Activated CD8-positive, alpha-beta T cell treated with anti-CD3 and anti-CD28 coated beads, Interleukin-2, amount 10 ng/mL, durations not matched to agents 7 days and 5 days (primary cell): Measurements from ENCODE around the gene TPSD1. TPM values are rescaled to one million over a fixed set of nuclear protein-coding genes. Genes with fewer than 3 reads are reported as not detected.

Source experiments
- ATAC-seq: fragments of 150-1000 bp; cut with Tn5 transposase; one replicate; pipeline ENCODE4 v1.10.0; 2021; ENCODE audit warnings: moderate library complexity
- CTCF ChIA-PET: fragments of 350-600 bp; sonication (Branson Sonifier 250); formaldehyde crosslinking; loops from one replicate; lab custom pipeline; 2021; ENCODE audit warnings: antibody characterized with exemption; lab: Charles Lee
- POLR2A ChIA-PET: fragments of 350-600 bp; sonication (Branson Sonifier 250); formaldehyde crosslinking; loops from one replicate; lab custom pipeline; 2021; ENCODE audit warnings: antibody characterized with exemption; lab: Charles Lee
- DNase-seq: peaks from one replicate; pipeline ENCODE4 v3.0.0-alpha.2; 2020
- H3K27ac Mint-ChIP-seq: one replicate; pipeline ENCODE4 v1.8.0; 2021; ENCODE audit warnings: mild to moderate bottlenecking, mixed read lengths
- H3K27me3 Mint-ChIP-seq: one replicate; pipeline ENCODE4 v1.8.0; 2021; ENCODE audit warnings: low read depth, mixed read lengths
- H3K36me3 Mint-ChIP-seq: one replicate; pipeline ENCODE4 v1.8.0; 2021; ENCODE audit warnings: low read depth, mixed read lengths
- H3K4me1 Mint-ChIP-seq: one replicate; pipeline ENCODE4 v1.8.0; 2021; ENCODE audit warnings: low read depth, mixed read lengths
- H3K4me3 Mint-ChIP-seq: one replicate; pipeline ENCODE4 v1.8.0; 2021; ENCODE audit warnings: mild to moderate bottlenecking, mixed read lengths
- H3K9me3 Mint-ChIP-seq: one replicate; pipeline ENCODE4 v1.8.0; 2022; ENCODE audit warnings: mixed read lengths; ENCODE audit not compliant: insufficient read depth
- total RNA-seq, 2 experiments: library from RNA; stranded (reverse); gene quantifications; one replicate each; pipeline ENCODE4 v1.2.3, GENCODE V29; 2021

Gene TPSD1
- total RNA-seq, 2 experiments from 2014 or later: not detected

DNA sequence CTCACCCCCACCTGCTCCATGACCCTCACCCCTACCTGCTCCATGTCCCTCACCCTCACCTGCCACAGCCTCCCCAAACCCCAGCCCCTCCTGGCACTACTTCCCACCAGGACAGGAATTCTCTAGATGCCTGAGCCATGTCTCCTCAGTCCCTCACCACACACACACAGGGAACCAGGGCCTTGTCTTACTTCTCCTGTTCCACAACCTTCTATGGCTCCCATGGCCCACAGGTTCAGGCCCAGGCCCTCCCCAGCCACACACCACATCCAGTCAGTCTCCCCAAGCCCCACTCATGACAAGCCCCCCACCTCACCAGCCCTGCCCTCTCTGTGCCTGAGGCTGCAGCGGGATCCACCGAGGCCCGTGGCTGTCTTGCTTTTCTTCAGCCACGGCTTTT lies 50.5 kb downstream of the TPSD1 start:
- no peak for DNase-seq
- H3K4me1 Mint-ChIP-seq: peaks cover 51% of the 10 kb centered on the region
- H3K27ac Mint-ChIP-seq: peak overlapping the region; percentile 86
- H3K9me3 Mint-ChIP-seq: no peaks in the 10 kb centered on the region
- H3K36me3 Mint-ChIP-seq: peaks cover 14% of the 10 kb centered on the region
- ChIA-PET CTCF (no interaction called here), POLR2A (interaction anchor here (0.6 kb wide), 1 partner anchor 114 kb away, joined by 4 read pairs; the partner anchor contains the start of gene UQCC4)
- no peak for ATAC-seq
- H3K27me3 Mint-ChIP-seq: no peaks in the 10 kb centered on the region
- H3K4me3 Mint-ChIP-seq: peak overlapping the region; percentile 25

DNA sequence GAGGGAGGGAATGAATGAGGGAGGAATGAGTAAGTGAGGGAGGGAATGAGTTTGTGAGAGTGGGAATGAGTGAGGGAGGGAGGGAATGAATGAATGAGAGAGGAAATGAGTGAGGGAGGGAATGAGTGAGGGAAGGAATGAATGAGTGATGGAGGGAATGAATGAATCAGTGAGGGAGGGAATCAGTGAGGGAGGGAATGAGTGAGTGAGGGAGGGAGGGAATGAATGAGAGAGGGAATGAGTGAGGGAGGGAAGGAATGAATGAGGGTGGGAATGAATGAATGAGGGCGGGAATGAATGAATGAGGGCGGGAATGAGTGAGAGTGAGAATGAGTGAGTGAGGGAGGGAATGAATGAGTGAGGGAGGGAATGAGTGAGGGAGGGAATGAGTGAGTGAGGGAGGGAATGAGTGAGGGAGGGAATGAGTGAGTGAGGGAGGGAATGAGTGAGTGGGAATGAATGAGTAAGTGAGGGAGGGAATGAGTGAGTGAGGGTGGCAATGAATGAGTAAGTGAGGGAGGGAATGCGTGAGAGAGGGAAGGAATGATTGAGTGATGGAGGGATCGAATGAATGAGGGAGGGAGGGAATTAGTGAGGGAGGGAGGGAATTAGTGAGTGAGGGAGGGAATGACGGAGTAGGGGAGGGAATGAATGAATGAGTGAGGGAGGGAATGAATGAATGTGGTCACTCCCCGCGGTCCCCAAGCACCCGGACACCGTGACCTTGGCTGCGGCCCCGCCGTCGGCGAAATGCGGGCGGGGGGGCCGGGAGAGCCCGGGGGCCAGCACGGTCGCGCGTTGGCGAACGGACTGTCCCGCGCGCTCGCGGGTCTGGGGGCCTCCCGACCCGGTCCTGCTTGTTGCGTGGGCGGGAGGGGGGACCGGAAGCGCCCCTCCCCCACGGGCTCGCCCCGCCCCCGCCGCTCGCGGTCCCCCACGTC lies 52.4 kb downstream of the TPSD1 start:
- ATAC-seq (no peak), DNase-seq (no peak)
- Mint-ChIP-seq H3K4me3 (peak overlapping the region; percentile 84), H3K36me3 (peaks cover 19% of the 10 kb centered on the region), H3K4me1 (peaks cover 61% of the 10 kb centered on the region), H3K27me3 (no peaks in the 10 kb centered on the region), H3K27ac (peak overlapping the region; percentile 100), H3K9me3 (no peaks in the 10 kb centered on the region)
- CTCF ChIA-PET: interaction anchor here (1.0 kb wide), 1 partner anchor 474 kb away, joined by 3 read pairs; the partner anchor contains the start of genes NUBP2 and SPSB3
- POLR2A ChIA-PET: interaction anchor here (0.6 to 1.8 kb wide), 9 partner anchors 8 to 1492 kb away, joined by 3 to 15 read pairs (median 3); partner anchors contain the start of genes GNG13, RPS2 and UQCC4

Other genes with a start within 250 kb of the TPSD1 start
- not detected for gene SSTR5, start 183.3 kb upstream of the TPSD1 start, total RNA-seq
- not detected for gene C1QTNF8, start 159.8 kb upstream of the TPSD1 start, total RNA-seq
- under 1 TPM; 0.57 to 0.92 TPM for gene CACNA1H, start 103.0 kb upstream of the TPSD1 start, total RNA-seq
- gene TPSG1, start 30.8 kb upstream of the TPSD1 start, total RNA-seq: not detected
- not detected for gene TPSB2, start 25.9 kb upstream of the TPSD1 start, total RNA-seq
- not detected for gene TPSAB1, start 15.4 kb upstream of the TPSD1 start, total RNA-seq
- gene UBE2I, start 53.6 kb downstream of the TPSD1 start, total RNA-seq: 100 to 1,000 TPM; 207 to 237 TPM
- gene BAIAP3, start 77.6 kb downstream of the TPSD1 start, total RNA-seq: under 1 TPM; 0.24 to 0.63 TPM
- 10 to 100 TPM; 48.5 to 50.7 TPM for gene TSR3, start 95.8 kb downstream of the TPSD1 start, total RNA-seq
- gene GNPTG, start 95.9 kb downstream of the TPSD1 start, total RNA-seq: 10 to 100 TPM; 24.2 to 25.1 TPM
- 10 to 100 TPM; 19.6 to 24.9 TPM for gene UNKL, start 158.6 kb downstream of the TPSD1 start, total RNA-seq
- 10 to 100 TPM; 17.2 to 20.1 TPM for gene UQCC4, start 164.7 kb downstream of the TPSD1 start, total RNA-seq
- gene PERCC1, start 175.0 kb downstream of the TPSD1 start, total RNA-seq: under 1 TPM in 1 of 2 experiments, not detected in 1; 0.37 TPM
- gene CCDC154, start 188.5 kb downstream of the TPSD1 start, total RNA-seq: 1 to 10 TPM; 1.5 to 2.1 TPM
- 10 to 100 TPM; 41.9 to 43.9 TPM for gene CLCN7, start 219.0 kb downstream of the TPSD1 start, total RNA-seq
- gene PTX4, start 232.9 kb downstream of the TPSD1 start, total RNA-seq: not detected
- 10 to 100 TPM; 70.1 to 73.3 TPM for gene TELO2, start 237.3 kb downstream of the TPSD1 start, total RNA-seq